Measurements from ENCODE around the gene CNTNAP5. TPM values are rescaled to one million over a fixed set of nuclear protein-coding genes. Genes with fewer than 3 reads are reported as not detected.

CNTNAP5 gene
- total RNA-seq, 1 donor from 2014 or later, result not detected

GRCh38 chr2:124136110-124136509 is 111.0 kb downstream of the CNTNAP5 start:
- TF ChIP-seq CTCF (IDR thresholded peaks at IDR 0.05; ENCODE audit: insufficient read depth, low read length, severe bottlenecking), result no peak
- no peak for FAIRE-seq
- H3K4me3 ChIP-seq (ENCODE audit: low read depth, low read length), result no peak overlapping the region

GRCh38 chr2:124138076-124138475 is 113.0 kb downstream of the CNTNAP5 start:
- no peak for FAIRE-seq
- no peaks in the 10 kb centered on the region for H3K27me3 ChIP-seq (ENCODE audit: control insufficient read depth, insufficient read depth, low read length)
- no peak overlapping the region for H3K4me3 ChIP-seq (ENCODE audit: low read depth, low read length)
- no peak for TF ChIP-seq CTCF (IDR thresholded peaks at IDR 0.05; ENCODE audit: insufficient read depth, low read length, severe bottlenecking)
- DNase-seq (ENCODE audit: low read depth), result no peak
- H3K36me3 ChIP-seq (ENCODE audit: control insufficient read depth, insufficient read depth, low read length), result no peaks in the 10 kb centered on the region

More at GRCh38 chr2:124136110-124136509, 111.0 kb downstream of the CNTNAP5 start:
- Histone ChIP-seq H3K27me3 (ENCODE audit: control insufficient read depth, insufficient read depth, low read length) (no peaks in the 10 kb centered on the region), H3K36me3 (ENCODE audit: control insufficient read depth, insufficient read depth, low read length) (no peaks in the 10 kb centered on the region)
- no peak for DNase-seq (ENCODE audit: low read depth)

GRCh38 chr2:124145982-124146381 is 120.9 kb downstream of the CNTNAP5 start:
- H3K27me3 ChIP-seq (ENCODE audit: control insufficient read depth, insufficient read depth, low read length), result no peaks in the 10 kb centered on the region
- DNase-seq (ENCODE audit: low read depth), result no peak
- no peak for FAIRE-seq
- TF ChIP-seq CTCF (IDR thresholded peaks at IDR 0.05; ENCODE audit: insufficient read depth, low read length, severe bottlenecking), result no peak
- no peak overlapping the region for H3K4me3 ChIP-seq (ENCODE audit: low read depth, low read length)
- H3K36me3 ChIP-seq (ENCODE audit: control insufficient read depth, insufficient read depth, low read length), result no peaks in the 10 kb centered on the region

- DNase-seq (ENCODE audit: low read depth), result no peak
- FAIRE-seq, result no peak
- Histone ChIP-seq H3K27me3 (ENCODE audit: control insufficient read depth, insufficient read depth, low read length) (no peaks in the 10 kb centered on the region), H3K4me3 (ENCODE audit: low read depth, low read length) (no peak overlapping the region), H3K36me3 (ENCODE audit: control insufficient read depth, insufficient read depth, low read length) (no peaks in the 10 kb centered on the region)
- TF ChIP-seq CTCF (IDR thresholded peaks at IDR 0.05; ENCODE audit: insufficient read depth, low read length, severe bottlenecking), result no peak
Observed at GRCh38 chr2:124147552-124147951, 122.5 kb downstream of the CNTNAP5 start.

- no peaks in the 10 kb centered on the region for H3K27me3 ChIP-seq (ENCODE audit: control insufficient read depth, insufficient read depth, low read length)
- TF ChIP-seq CTCF (IDR thresholded peaks at IDR 0.05; ENCODE audit: insufficient read depth, low read length, severe bottlenecking), result no peak
- FAIRE-seq (no peak), DNase-seq (ENCODE audit: low read depth) (no peak)
- H3K4me3 ChIP-seq (ENCODE audit: low read depth, low read length), result no peak overlapping the region
- H3K36me3 ChIP-seq (ENCODE audit: control insufficient read depth, insufficient read depth, low read length), result no peaks in the 10 kb centered on the region
Observed at GRCh38 chr2:124149571-124149970, 124.5 kb downstream of the CNTNAP5 start.

GRCh38 chr2:124151691-124152090 is 126.6 kb downstream of the CNTNAP5 start:
- Histone ChIP-seq H3K36me3 (ENCODE audit: control insufficient read depth, insufficient read depth, low read length) (no peaks in the 10 kb centered on the region), H3K27me3 (ENCODE audit: control insufficient read depth, insufficient read depth, low read length) (no peaks in the 10 kb centered on the region), H3K4me3 (ENCODE audit: low read depth, low read length) (no peak overlapping the region)
- no peak for TF ChIP-seq CTCF (IDR thresholded peaks at IDR 0.05; ENCODE audit: insufficient read depth, low read length, severe bottlenecking)
- DNase-seq (ENCODE audit: low read depth) (no peak), FAIRE-seq (no peak)

Measured in bronchial epithelial cell (primary cell).